ENCODE data around the gene DMRT2.

- TF ChIP-seq CTCF (conservative IDR thresholded peaks at IDR 0.05; ENCODE audit: low read depth, low read length) (no peak), EZH2phosphoT487 (IDR thresholded peaks at IDR 0.05; ENCODE audit: borderline replicate concordance, low read length) (no peak), EZH2 (IDR thresholded peaks at IDR 0.05; ENCODE audit: low read length, unreplicated experiment) (no peak)
These were observed 5.5 kb upstream of the DMRT2 start for GRCh38 chr9:1044643-1045042.

All from PC-3 (cell line).